Loucy (cell line): ENCODE results near the gene TTBK2.

Experiments
- EZH2phosphoT487 ChIP-seq: fragments of 200-600 bp; IDR thresholded peaks from 2 replicates; pipeline ENCODE4 v1.6.1; 2018; ENCODE audit warnings: antibody characterized with exemption, mild to moderate bottlenecking, moderate library complexity, borderline replicate concordance
- TF ChIP-seq, protein P1 (sequence below): fragments of 200-600 bp; sonication (generic); conservative IDR thresholded peaks from 2 replicates; pipeline ENCODE4 v1.5.1; 2014; ENCODE audit warnings: mild to moderate bottlenecking, antibody characterized with exemption, low read length

DNA sequence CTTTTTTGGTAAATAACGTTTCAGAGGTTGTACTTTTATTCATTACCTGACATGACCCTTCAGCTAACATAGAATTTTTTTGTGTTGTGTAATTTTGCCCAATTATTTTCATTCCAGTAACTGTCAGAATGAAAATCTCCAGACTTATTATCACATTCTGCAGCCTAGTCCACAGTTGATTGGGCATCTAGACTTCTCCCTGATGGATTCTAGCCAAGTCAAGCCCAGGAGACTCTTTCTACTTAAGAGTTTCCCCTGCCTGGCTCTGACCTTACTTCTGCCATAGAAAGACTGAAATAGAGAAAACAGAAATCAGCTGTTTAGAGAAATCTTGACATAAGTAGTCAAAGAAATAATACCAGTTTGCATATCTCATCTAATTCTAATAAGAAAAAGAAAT, 100.8 kb downstream of the TTBK2 start:
- TF ChIP-seq, protein P1, sequence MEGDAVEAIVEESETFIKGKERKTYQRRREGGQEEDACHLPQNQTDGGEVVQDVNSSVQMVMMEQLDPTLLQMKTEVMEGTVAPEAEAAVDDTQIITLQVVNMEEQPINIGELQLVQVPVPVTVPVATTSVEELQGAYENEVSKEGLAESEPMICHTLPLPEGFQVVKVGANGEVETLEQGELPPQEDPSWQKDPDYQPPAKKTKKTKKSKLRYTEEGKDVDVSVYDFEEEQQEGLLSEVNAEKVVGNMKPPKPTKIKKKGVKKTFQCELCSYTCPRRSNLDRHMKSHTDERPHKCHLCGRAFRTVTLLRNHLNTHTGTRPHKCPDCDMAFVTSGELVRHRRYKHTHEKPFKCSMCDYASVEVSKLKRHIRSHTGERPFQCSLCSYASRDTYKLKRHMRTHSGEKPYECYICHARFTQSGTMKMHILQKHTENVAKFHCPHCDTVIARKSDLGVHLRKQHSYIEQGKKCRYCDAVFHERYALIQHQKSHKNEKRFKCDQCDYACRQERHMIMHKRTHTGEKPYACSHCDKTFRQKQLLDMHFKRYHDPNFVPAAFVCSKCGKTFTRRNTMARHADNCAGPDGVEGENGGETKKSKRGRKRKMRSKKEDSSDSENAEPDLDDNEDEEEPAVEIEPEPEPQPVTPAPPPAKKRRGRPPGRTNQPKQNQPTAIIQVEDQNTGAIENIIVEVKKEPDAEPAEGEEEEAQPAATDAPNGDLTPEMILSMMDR, result no peak
- TF ChIP-seq EZH2phosphoT487, result no peak
